Cardiac muscle cell (in vitro differentiated cells and primary cell): ENCODE results near the gene APOC4. TPM values are rescaled to one million over a fixed set of nuclear protein-coding genes. Genes with fewer than 3 reads are reported as not detected.

Source experiments
- DNase-seq, 2 donors: peaks; one replicate each; pipeline versions ENCODE4 v3.0.0 to v3.0.0-alpha.2; 2010 to 2017; ENCODE audit warnings: low read depth in 1 of 2, low spot score in 1 of 2
- H3K27ac ChIP-seq: fragments of 200-600 bp; sonication (generic); 2 replicates; pipeline ENCODE4 v1.5.1; 2016
- H3K27me3 ChIP-seq: fragments of 200-600 bp; sonication (generic); 2 replicates; pipeline ENCODE4 v1.6.0; 2016; ENCODE audit warnings: control low read depth
- H3K36me3 ChIP-seq: fragments of 200-600 bp; sonication (generic); 2 replicates; pipeline ENCODE4 v1.5.1; 2016; ENCODE audit warnings: control low read depth
- H3K4me1 ChIP-seq: fragments of 200-600 bp; sonication (generic); 2 replicates; pipeline ENCODE4 v1.8.1; 2017; ENCODE audit warnings: low read depth, mild to moderate bottlenecking, mixed run types
- H3K4me3 ChIP-seq: fragments of 200-600 bp; sonication (generic); 2 replicates; pipeline ENCODE4 v1.5.1; 2016; ENCODE audit warnings: mild to moderate bottlenecking
- H3K9me3 ChIP-seq: fragments of 200-600 bp; sonication (generic); 2 replicates; pipeline ENCODE4 v1.5.1; 2017; ENCODE audit warnings: low read depth, mild to moderate bottlenecking, control low read depth
- CTCF ChIP-seq: IDR thresholded peaks from 2 replicates; pipeline ENCODE4 v1.5.1; 2012; ENCODE audit warnings: low read depth, mild to moderate bottlenecking, low read length
- polyA plus RNA-seq: library from polyadenylated mRNA; unstranded; fragments of >200 nt; fragmentation: Nextera tagmentation; extraction: Ambion mirVana; gene quantifications from 2 replicates; pipeline ENCODE4 v1.2.1, GENCODE V29; 2016
- total RNA-seq: library from RNA; depleted of rRNA; stranded (reverse); fragments of >200 nt; gene quantifications from 2 replicates; pipeline ENCODE4 v1.2.3, GENCODE V29; 2016

APOC4 gene
- total and polyA plus RNA-seq, 2 experiments from 2014 or later, result not detected

DNA sequence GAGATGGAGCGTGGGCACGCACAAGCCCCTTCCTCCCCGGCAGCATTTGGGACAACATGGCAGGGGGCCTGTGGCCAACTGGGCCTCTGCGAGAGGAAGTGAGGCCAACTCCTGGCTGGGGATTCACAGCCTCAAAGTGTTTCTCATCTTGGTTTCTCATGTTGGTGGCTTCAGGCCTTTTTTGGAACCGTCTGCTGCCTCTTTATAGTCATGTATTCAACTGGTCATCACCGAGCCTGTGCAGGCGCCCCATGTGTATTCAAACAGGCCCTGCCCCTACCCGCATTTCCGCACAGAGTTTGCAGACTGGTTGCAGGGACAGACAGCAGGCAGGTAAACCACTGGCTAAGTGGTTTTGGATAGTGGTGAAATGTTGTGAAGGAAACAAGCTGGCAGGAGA, 42.0 kb downstream of the APOC4 start:
- DNase-seq, result no peak
- no peaks in the 10 kb centered on the region for H3K9me3 ChIP-seq
- peaks cover 28% of the 10 kb centered on the region for H3K36me3 ChIP-seq
- no peak overlapping the region for H3K27ac ChIP-seq
- TF ChIP-seq CTCF, result no peak
- H3K4me3 ChIP-seq, result no peak overlapping the region
- no peaks in the 10 kb centered on the region for H3K27me3 ChIP-seq
- H3K4me1 ChIP-seq, result no peaks in the 10 kb centered on the region

GRCh38 chr19:44985445-44985844, 43.4 kb downstream of the APOC4 start:
- H3K36me3 ChIP-seq, result peaks cover 21% of the 10 kb centered on the region
- H3K4me3 ChIP-seq, result no peak overlapping the region
- no peaks in the 10 kb centered on the region for H3K4me1 ChIP-seq
- no peak for TF ChIP-seq CTCF
- DNase-seq, result no peak
- no peaks in the 10 kb centered on the region for H3K27me3 ChIP-seq
- H3K9me3 ChIP-seq, result no peaks in the 10 kb centered on the region
- H3K27ac ChIP-seq, result no peak overlapping the region

- H3K36me3 ChIP-seq, result peaks cover 25% of the 10 kb centered on the region
- no peak overlapping the region for H3K27ac ChIP-seq
- no peak overlapping the region for H3K4me3 ChIP-seq
- no peak for TF ChIP-seq CTCF
- no peaks in the 10 kb centered on the region for H3K4me1 ChIP-seq
- DNase-seq, result no peak
- H3K27me3 ChIP-seq, result no peaks in the 10 kb centered on the region
- H3K9me3 ChIP-seq, result no peaks in the 10 kb centered on the region
Measured at GRCh38 chr19:44986389-44986788, 44.4 kb downstream of the APOC4 start.

GRCh38 chr19:44987148-44987675, 45.2 kb downstream of the APOC4 start:
- H3K4me3 ChIP-seq, result no peak overlapping the region
- H3K4me1 ChIP-seq, result no peaks in the 10 kb centered on the region
- no peak for TF ChIP-seq CTCF
- no peak for DNase-seq
- no peak overlapping the region for H3K27ac ChIP-seq
- no peaks in the 10 kb centered on the region for H3K9me3 ChIP-seq
- H3K36me3 ChIP-seq, result peaks cover 23% of the 10 kb centered on the region
- no peaks in the 10 kb centered on the region for H3K27me3 ChIP-seq

DNA sequence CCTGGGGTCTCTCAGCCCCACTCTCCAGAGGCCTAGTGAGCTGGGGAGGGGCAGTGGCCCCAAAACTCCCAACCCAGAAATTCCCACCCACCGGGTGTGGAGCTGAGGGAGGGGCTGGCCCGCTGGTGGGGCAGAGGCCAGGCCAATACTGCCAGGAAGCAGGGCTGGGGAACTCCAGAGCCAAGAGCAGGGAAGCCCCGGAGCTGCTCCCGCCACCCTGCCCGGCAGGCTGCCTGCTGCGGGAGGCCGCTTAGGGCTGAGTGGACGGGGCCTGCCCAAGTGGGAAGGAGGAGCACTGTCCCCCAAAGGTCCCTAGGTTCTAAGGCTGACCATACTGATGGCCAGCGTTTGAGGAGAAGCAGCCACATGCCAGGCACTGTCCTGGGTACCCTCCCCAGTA, 46.2 kb downstream of the APOC4 start:
- H3K9me3 ChIP-seq, result no peaks in the 10 kb centered on the region
- H3K27me3 ChIP-seq, result no peaks in the 10 kb centered on the region
- DNase-seq, result no peak
- peaks cover 27% of the 10 kb centered on the region for H3K36me3 ChIP-seq
- H3K4me1 ChIP-seq, result no peaks in the 10 kb centered on the region
- TF ChIP-seq CTCF, result no peak
- H3K27ac ChIP-seq, result no peak overlapping the region
- no peak overlapping the region for H3K4me3 ChIP-seq
